DND-41 (cell line): Measurements from ENCODE around the gene WDR70.
"Not testable (repeated sequence)": the region's sequence is repeated elsewhere in the genome, so short reads cannot be mapped to it uniquely, and the experiment has no call there.

Source experiments
- ATAC-seq: fragments of 200-7000 bp; cut with Tn5 transposase; 3 replicates; pipeline ENCODE4 v1.9.1; 2021; ENCODE audit warnings: low read depth; ENCODE audit not compliant: insufficient read depth
- DNase-seq: peaks from one replicate; pipeline ENCODE4 v3.0.0-alpha.2; 2020
- H2AFZ ChIP-seq: 2 replicates; pipeline ENCODE4 v1.6.0; 2012; ENCODE audit warnings: low read depth, low read length
- H3K27ac ChIP-seq: 2 replicates; pipeline ENCODE4 v1.5.1; 2012; ENCODE audit warnings: low read length, inconsistent platforms
- H3K27me3 ChIP-seq: fragments of 200-600 bp; sonication (generic); 2 replicates; pipeline ENCODE4 v1.6.0; 2012; ENCODE audit warnings: low read length, mild to moderate bottlenecking, inconsistent platforms; ENCODE audit not compliant: insufficient read depth, poor library complexity
- H3K36me3 ChIP-seq: 2 replicates; pipeline ENCODE4 v1.5.1; 2012; ENCODE audit warnings: low read length, inconsistent platforms; ENCODE audit not compliant: insufficient read depth
- H3K4me1 ChIP-seq: 2 replicates; pipeline ENCODE4 v1.5.1; 2012; ENCODE audit warnings: mild to moderate bottlenecking, low read length; ENCODE audit not compliant: insufficient read depth
- H3K4me2 ChIP-seq: 2 replicates; pipeline ENCODE4 v1.6.0; 2012; ENCODE audit warnings: mild to moderate bottlenecking, moderate library complexity, low read length, inconsistent platforms; ENCODE audit not compliant: insufficient read depth
- H3K4me3 ChIP-seq, 2 experiments: fragments of 200-600 bp in 1 of 2; shearing (Covaris generic) in 1 of 2; 2 replicates each; pipeline ENCODE4 v1.5.1; 2012 to 2016; ENCODE audit warnings: inconsistent platforms in 2 of 2, low read length in 2 of 2, mild to moderate bottlenecking in 2 of 2, low read depth in 1 of 2, moderate library complexity in 1 of 2
- H3K79me2 ChIP-seq: 2 replicates; pipeline ENCODE4 v1.6.0; 2012; ENCODE audit warnings: low read length, inconsistent platforms; ENCODE audit not compliant: insufficient read depth
- H3K9ac ChIP-seq: 2 replicates; pipeline ENCODE4 v1.6.0; 2012; ENCODE audit warnings: low read depth, mild to moderate bottlenecking, inconsistent platforms, low read length, moderate library complexity
- H3K9me3 ChIP-seq: 2 replicates; pipeline ENCODE4 v1.5.1; 2012; ENCODE audit warnings: low read length, moderate library complexity, mild to moderate bottlenecking, inconsistent platforms; ENCODE audit not compliant: insufficient read depth, severe bottlenecking
- H4K20me1 ChIP-seq: 2 replicates; pipeline ENCODE4 v1.6.0; 2012; ENCODE audit warnings: low read length; ENCODE audit not compliant: insufficient read depth
- CTCF ChIP-seq: IDR thresholded peaks from 2 replicates; pipeline ENCODE4 v1.5.1; 2012; ENCODE audit warnings: borderline replicate concordance, low read length, moderate library complexity, mild to moderate bottlenecking; ENCODE audit not compliant: poor library complexity, severe bottlenecking; ENCODE audit errors: extremely low read depth
- EZH2 ChIP-seq: IDR thresholded peaks from 3 replicates; pipeline ENCODE4 v1.6.1; 2012; ENCODE audit warnings: borderline replicate concordance, low read depth, mild to moderate bottlenecking, moderate library complexity, low read length, inconsistent platforms; ENCODE audit not compliant: severe bottlenecking

WDR70 gene

GRCh38 chr5:37640088-37640487 lies 261.0 kb downstream of the WDR70 start:
- ATAC-seq (no peak), DNase-seq (no peak)
- H3K27me3 ChIP-seq, result no peaks in the 10 kb centered on the region
- no peak overlapping the region for H3K27ac ChIP-seq
- no peak overlapping the region for H3K4me3 ChIP-seq
- H3K9me3 ChIP-seq, result no peaks in the 10 kb centered on the region
- TF ChIP-seq EZH2, result no peak
- no peak for TF ChIP-seq CTCF
- no peak overlapping the region for H3K4me2 ChIP-seq
- H2AFZ ChIP-seq, result no peak overlapping the region
- H3K36me3 ChIP-seq, result no peaks in the 10 kb centered on the region
- no peak overlapping the region for H3K9ac ChIP-seq
- no peaks in the 10 kb centered on the region for H3K79me2 ChIP-seq
- H4K20me1 ChIP-seq, result no peaks in the 10 kb centered on the region
- no peaks in the 10 kb centered on the region for H3K4me1 ChIP-seq

- no peak for DNase-seq
- Histone ChIP-seq H3K79me2 (no peaks in the 10 kb centered on the region), H3K4me2 (no peak overlapping the region), H3K27me3 (no peaks in the 10 kb centered on the region), H3K9me3 (no peaks in the 10 kb centered on the region), H3K9ac (no peak overlapping the region), H3K4me1 (no peaks in the 10 kb centered on the region), H3K4me3 (no peak overlapping the region), H4K20me1 (no peaks in the 10 kb centered on the region), H3K36me3 (no peaks in the 10 kb centered on the region), H3K27ac (no peak overlapping the region), H2AFZ (no peak overlapping the region)
- ATAC-seq, result no peak
- TF ChIP-seq CTCF, result no peak
- no peak for TF ChIP-seq EZH2
These were observed 262.8 kb downstream of the WDR70 start for GRCh38 chr5:37641933-37642332.

GRCh38 chr5:37645707-37646106 lies 266.6 kb downstream of the WDR70 start:
- Histone ChIP-seq H3K4me1 (no peaks in the 10 kb centered on the region), H3K4me2 (no peak overlapping the region), H3K36me3 (no peaks in the 10 kb centered on the region), H3K27ac (no peak overlapping the region), H3K9me3 (no peaks in the 10 kb centered on the region), H4K20me1 (no peaks in the 10 kb centered on the region), H3K9ac (no peak overlapping the region), H3K4me3 (no peak overlapping the region), H3K27me3 (no peaks in the 10 kb centered on the region), H3K79me2 (no peaks in the 10 kb centered on the region), H2AFZ (no peak overlapping the region)
- no peak for ATAC-seq
- no peak for TF ChIP-seq CTCF
- TF ChIP-seq EZH2, result no peak
- no peak for DNase-seq

- H3K4me2 ChIP-seq, H3K36me3 ChIP-seq, H3K4me3 ChIP-seq, H3K9me3 ChIP-seq, H4K20me1 ChIP-seq, DNase-seq, H3K27ac ChIP-seq, H3K9ac ChIP-seq, ATAC-seq, H3K4me1 ChIP-seq, H3K27me3 ChIP-seq, H3K79me2 ChIP-seq, H2AFZ ChIP-seq: not testable (repeated sequence)
These were observed 275.4 kb downstream of the WDR70 start for GRCh38 chr5:37654566-37654965.
